H9 (cell line): ENCODE results near the gene FBXL7. TPM values are rescaled to one million over a fixed set of nuclear protein-coding genes. Genes with fewer than 3 reads are reported as not detected.

Experiments used
- DNase-seq: peaks from one replicate; pipeline ENCODE4 v3.0.0-alpha.2; 2017
- H2AFZ ChIP-seq: one replicate; pipeline ENCODE4 v1.6.1; 2013; ENCODE audit warnings: mild to moderate bottlenecking, low read length, control low read depth, moderate library complexity
- H2AK5ac ChIP-seq: 2 replicates; pipeline ENCODE4 v1.6.1; 2013; ENCODE audit warnings: low read length, control low read depth, mixed read lengths; ENCODE audit not compliant: insufficient read length
- H2BK120ac ChIP-seq: one replicate; pipeline ENCODE4 v1.6.1; 2013; ENCODE audit warnings: low read depth, mild to moderate bottlenecking, low read length, control low read depth, inconsistent platforms; ENCODE audit not compliant: poor library complexity, severe bottlenecking
- H2BK12ac ChIP-seq: 2 replicates; pipeline ENCODE4 v1.6.1; 2013; ENCODE audit warnings: low read length, control low read depth, mixed read lengths, low read depth; ENCODE audit not compliant: insufficient read length
- H2BK15ac ChIP-seq: 2 replicates; pipeline ENCODE4 v1.6.1; 2013; ENCODE audit warnings: low read depth, low read length, control low read depth
- H2BK20ac ChIP-seq: one replicate; pipeline ENCODE4 v1.6.1; 2013; ENCODE audit warnings: low read depth, mild to moderate bottlenecking, low read length, control low read depth, inconsistent platforms; ENCODE audit not compliant: poor library complexity, severe bottlenecking
- H2BK5ac ChIP-seq: 2 replicates; pipeline ENCODE4 v1.6.1; 2013; ENCODE audit warnings: low read length, control low read depth, mixed read lengths; ENCODE audit not compliant: insufficient read length
- H3K14ac ChIP-seq: 2 replicates; pipeline ENCODE4 v1.6.1; 2013; ENCODE audit warnings: low read length, control low read depth; ENCODE audit not compliant: insufficient read depth
- H3K18ac ChIP-seq: 2 replicates; pipeline ENCODE4 v1.6.1; 2013; ENCODE audit warnings: low read depth, mild to moderate bottlenecking, mixed read lengths, low read length, control low read depth; ENCODE audit not compliant: insufficient read length
- H3K23ac ChIP-seq: 2 replicates; pipeline ENCODE4 v1.6.1; 2013; ENCODE audit warnings: low read length, control low read depth, mixed read lengths, low read depth; ENCODE audit not compliant: insufficient read length
- H3K23me2 ChIP-seq: 2 replicates; pipeline ENCODE4 v1.6.1; 2013; ENCODE audit warnings: low read depth, mild to moderate bottlenecking, mixed read lengths, low read length, control low read depth; ENCODE audit not compliant: insufficient read length, poor library complexity, severe bottlenecking
- H3K27ac ChIP-seq: 2 replicates; pipeline ENCODE4 v1.5.1; 2013; ENCODE audit warnings: low read length, control low read depth, mixed read lengths, low read depth; ENCODE audit not compliant: insufficient read length
- H3K27me3 ChIP-seq: 2 replicates; pipeline ENCODE4 v1.6.1; 2013; ENCODE audit warnings: low read length, control low read depth, inconsistent platforms; ENCODE audit not compliant: insufficient read depth
- H3K4ac ChIP-seq: 2 replicates; pipeline ENCODE4 v1.6.1; 2013; ENCODE audit warnings: low read depth, mild to moderate bottlenecking, control low read depth, inconsistent platforms, low read length, moderate library complexity
- H3K4me1 ChIP-seq: 2 replicates; pipeline ENCODE4 v1.6.1; 2013; ENCODE audit warnings: low read length, control low read depth, inconsistent platforms; ENCODE audit not compliant: insufficient read depth
- H3K4me2 ChIP-seq: 2 replicates; pipeline ENCODE4 v1.6.1; 2013; ENCODE audit warnings: low read length, control low read depth, mixed read lengths; ENCODE audit not compliant: insufficient read length, insufficient read depth
- H3K56ac ChIP-seq: 2 replicates; pipeline ENCODE4 v1.6.1; 2013; ENCODE audit warnings: low read depth, mild to moderate bottlenecking, mixed read lengths, low read length, control low read depth; ENCODE audit not compliant: insufficient read length
- H3K79me1 ChIP-seq: 2 replicates; pipeline ENCODE4 v1.6.1; 2013; ENCODE audit warnings: low read depth, mild to moderate bottlenecking, moderate library complexity, low read length, control low read depth, inconsistent platforms; ENCODE audit not compliant: insufficient read depth, poor library complexity, severe bottlenecking
- H3K79me2 ChIP-seq: 2 replicates; pipeline ENCODE4 v1.6.1; 2013; ENCODE audit warnings: low read length, control low read depth, inconsistent platforms; ENCODE audit not compliant: insufficient read depth
- H3K9ac ChIP-seq: 2 replicates; pipeline ENCODE4 v1.6.1; 2013; ENCODE audit warnings: low read length, control low read depth, mixed read lengths; ENCODE audit not compliant: insufficient read length; ENCODE audit errors: extremely low read depth
- H3K9me3 ChIP-seq: one replicate; pipeline ENCODE4 v1.6.1; 2013; ENCODE audit warnings: low read depth, low read length, inconsistent platforms; ENCODE audit not compliant: control insufficient read depth
- H3T11ph ChIP-seq: one replicate; pipeline ENCODE4 v1.6.1; 2013; ENCODE audit warnings: mild to moderate bottlenecking, low read length, control low read depth, inconsistent platforms
- H4K20me1 ChIP-seq: one replicate; pipeline ENCODE4 v1.6.1; 2013; ENCODE audit not compliant: control insufficient read depth, insufficient read length, insufficient read depth
- H4K5ac ChIP-seq: 2 replicates; pipeline ENCODE4 v1.6.1; 2013; ENCODE audit warnings: low read depth, mild to moderate bottlenecking, mixed read lengths, low read length, control low read depth; ENCODE audit not compliant: insufficient read length
- H4K8ac ChIP-seq: replicated peaks from 2 replicates; pipeline ENCODE4 v1.6.1; 2013; ENCODE audit warnings: low read length, control low read depth, mixed read lengths, low read depth; ENCODE audit not compliant: insufficient read length
- H4K91ac ChIP-seq: 2 replicates; pipeline ENCODE4 v1.6.1; 2013; ENCODE audit warnings: low read depth, mild to moderate bottlenecking, moderate library complexity, mixed read lengths, low read length, control low read depth; ENCODE audit not compliant: insufficient read length
- H3K27ac Mint-ChIP-seq, 3 experiments: 2 replicates in 2 of 3; 3 replicates in 1 of 3; pipeline ENCODE4 v1.8.0; 2020 to 2021; ENCODE audit warnings: mixed read lengths in 3 of 3, mild to moderate bottlenecking in 1 of 3, moderate library complexity in 1 of 3
- H3K27me3 Mint-ChIP-seq: 2 replicates; pipeline ENCODE4 v1.8.0; 2021; ENCODE audit warnings: low read depth, mild to moderate bottlenecking, moderate library complexity, mixed read lengths
- H3K36me3 Mint-ChIP-seq, 3 experiments: 2 replicates in 2 of 3; 3 replicates in 1 of 3; pipeline ENCODE4 v1.8.0; 2020 to 2021; ENCODE audit warnings: low read depth in 3 of 3, mixed read lengths in 3 of 3; ENCODE audit not compliant: insufficient read depth in 1 of 3
- H3K4me1 Mint-ChIP-seq, 2 experiments: 2 replicates each; pipeline ENCODE4 v1.8.0; 2020; ENCODE audit warnings: mixed read lengths in 2 of 2
- H3K4me3 Mint-ChIP-seq, 2 experiments: 2 replicates in 1 of 2; 3 replicates in 1 of 2; pipeline ENCODE4 v1.8.0; 2020 to 2021; ENCODE audit warnings: mild to moderate bottlenecking in 2 of 2, mixed read lengths in 2 of 2, moderate library complexity in 1 of 2
- H3K9me3 Mint-ChIP-seq, 2 experiments: 2 replicates in 1 of 2; 3 replicates in 1 of 2; pipeline ENCODE4 v1.8.0; 2020; ENCODE audit warnings: mild to moderate bottlenecking in 2 of 2, mixed read lengths in 2 of 2, moderate library complexity in 1 of 2
- WGBS: extraction: QIAGEN DNeasy Blood & Tissue Kit; methylation state at CpG from one replicate; pipeline ENCODE4 v1.1.7; 2013; ENCODE audit warnings: missing lambda C conversion rate, low lambda C conversion rate, mixed read lengths; ENCODE audit not compliant: insufficient read length; ENCODE audit errors: extremely low coverage; 5-methylcytosine and 5-hydroxymethylcytosine counted together
- total RNA-seq: library from RNA; stranded (reverse); gene quantifications from 2 replicates; pipeline ENCODE4 v1.2.1, GENCODE V29; 2021
- TF ChIP-seq, protein P1 (sequence below): fragments of 200-600 bp; sonication (generic); conservative IDR thresholded peaks from 3 replicates; pipeline ENCODE4 v1.8.0; 2021; ENCODE audit warnings: antibody characterized with exemption, mild to moderate bottlenecking

Gene FBXL7
- total RNA-seq, 1 experiment from 2014 or later, result 14.6 TPM

DNA sequence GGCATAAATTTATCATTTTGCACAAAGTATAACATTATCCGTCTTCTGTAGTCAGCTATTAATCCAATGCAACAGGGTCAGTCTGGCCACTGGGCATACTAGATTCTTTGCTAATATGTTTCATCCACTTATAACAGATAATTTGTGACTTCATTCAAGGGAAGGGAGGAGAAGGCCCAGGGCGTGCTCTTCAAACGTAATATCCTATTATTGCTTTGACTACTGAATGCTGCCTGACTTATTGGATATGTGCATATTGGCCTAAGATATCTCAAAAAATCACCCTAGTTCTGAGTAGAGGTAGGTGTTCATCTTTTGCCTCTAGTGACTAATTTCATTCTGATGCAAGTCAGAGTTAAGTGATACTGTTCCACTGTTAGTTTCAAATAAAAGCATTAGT, 6.9 kb downstream of the FBXL7 start:
- peaks cover 33 to 46% of the 10 kb centered on the region in 2 experiments for H3K4me1 Mint-ChIP-seq
- no peak overlapping the region for H3K14ac ChIP-seq
- H2BK15ac ChIP-seq, result no peak overlapping the region
- WGBS, result no CpG with 5 or more reads among the region's 3 CpGs
- H4K8ac ChIP-seq, result no peak overlapping the region
- H3K4ac ChIP-seq, result no peak overlapping the region
- H3K9me3 Mint-ChIP-seq, result no peaks in the 10 kb centered on the region
- H3K27ac ChIP-seq, result no peak overlapping the region
- no peak overlapping the region for H3K27ac Mint-ChIP-seq
- no peak overlapping the region for H3K9ac ChIP-seq
- H3K36me3 Mint-ChIP-seq, result peaks cover 0 to 11% (median 2%) of the 10 kb centered on the region in 3 experiments; a peak in 4 of 7 replicates
- no peak overlapping the region for H3K18ac ChIP-seq
- DNase-seq, result no peak
- H3K4me1 ChIP-seq, result no peaks in the 10 kb centered on the region
- no peak overlapping the region for H3K4me3 Mint-ChIP-seq
- H2BK20ac ChIP-seq, result no peak overlapping the region
- H3K79me2 ChIP-seq, result no peaks in the 10 kb centered on the region
- H2BK120ac ChIP-seq, result no peak overlapping the region
- H3K4me2 ChIP-seq, result no peak overlapping the region
- no peak overlapping the region for H2AFZ ChIP-seq
- no peaks in the 10 kb centered on the region for H3K9me3 ChIP-seq
- no peak overlapping the region for H4K91ac ChIP-seq
- no peaks in the 10 kb centered on the region for H3K27me3 Mint-ChIP-seq
- no peak overlapping the region for H4K5ac ChIP-seq
- H3T11ph ChIP-seq, result no peak overlapping the region
- no peaks in the 10 kb centered on the region for H3K23me2 ChIP-seq
- no peak overlapping the region for H2BK5ac ChIP-seq
- H2BK12ac ChIP-seq, result no peak overlapping the region
- no peaks in the 10 kb centered on the region for H4K20me1 ChIP-seq
- no peak overlapping the region for H3K56ac ChIP-seq
- no peaks in the 10 kb centered on the region for H3K79me1 ChIP-seq
- TF ChIP-seq, protein P1, sequence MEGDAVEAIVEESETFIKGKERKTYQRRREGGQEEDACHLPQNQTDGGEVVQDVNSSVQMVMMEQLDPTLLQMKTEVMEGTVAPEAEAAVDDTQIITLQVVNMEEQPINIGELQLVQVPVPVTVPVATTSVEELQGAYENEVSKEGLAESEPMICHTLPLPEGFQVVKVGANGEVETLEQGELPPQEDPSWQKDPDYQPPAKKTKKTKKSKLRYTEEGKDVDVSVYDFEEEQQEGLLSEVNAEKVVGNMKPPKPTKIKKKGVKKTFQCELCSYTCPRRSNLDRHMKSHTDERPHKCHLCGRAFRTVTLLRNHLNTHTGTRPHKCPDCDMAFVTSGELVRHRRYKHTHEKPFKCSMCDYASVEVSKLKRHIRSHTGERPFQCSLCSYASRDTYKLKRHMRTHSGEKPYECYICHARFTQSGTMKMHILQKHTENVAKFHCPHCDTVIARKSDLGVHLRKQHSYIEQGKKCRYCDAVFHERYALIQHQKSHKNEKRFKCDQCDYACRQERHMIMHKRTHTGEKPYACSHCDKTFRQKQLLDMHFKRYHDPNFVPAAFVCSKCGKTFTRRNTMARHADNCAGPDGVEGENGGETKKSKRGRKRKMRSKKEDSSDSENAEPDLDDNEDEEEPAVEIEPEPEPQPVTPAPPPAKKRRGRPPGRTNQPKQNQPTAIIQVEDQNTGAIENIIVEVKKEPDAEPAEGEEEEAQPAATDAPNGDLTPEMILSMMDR, result no peak
- no peaks in the 10 kb centered on the region for H3K27me3 ChIP-seq
- no peak overlapping the region for H3K23ac ChIP-seq
- H2AK5ac ChIP-seq, result no peak overlapping the region
